GM18907 (cell line): ENCODE measurements around the gene PUS1.
A peak's percentile ranks its signal among the peaks of the same experiment; 100 is the strongest.

ENCODE experiments used
- ATAC-seq: cut with Tn5 transposase; IDR thresholded peaks from one replicate; pipeline ENCODE4 v1.9.1; 2021; ENCODE audit warnings: mild to moderate bottlenecking, moderate library complexity; ENCODE audit not compliant: unreplicated experiment

The PUS1 gene

DNA sequence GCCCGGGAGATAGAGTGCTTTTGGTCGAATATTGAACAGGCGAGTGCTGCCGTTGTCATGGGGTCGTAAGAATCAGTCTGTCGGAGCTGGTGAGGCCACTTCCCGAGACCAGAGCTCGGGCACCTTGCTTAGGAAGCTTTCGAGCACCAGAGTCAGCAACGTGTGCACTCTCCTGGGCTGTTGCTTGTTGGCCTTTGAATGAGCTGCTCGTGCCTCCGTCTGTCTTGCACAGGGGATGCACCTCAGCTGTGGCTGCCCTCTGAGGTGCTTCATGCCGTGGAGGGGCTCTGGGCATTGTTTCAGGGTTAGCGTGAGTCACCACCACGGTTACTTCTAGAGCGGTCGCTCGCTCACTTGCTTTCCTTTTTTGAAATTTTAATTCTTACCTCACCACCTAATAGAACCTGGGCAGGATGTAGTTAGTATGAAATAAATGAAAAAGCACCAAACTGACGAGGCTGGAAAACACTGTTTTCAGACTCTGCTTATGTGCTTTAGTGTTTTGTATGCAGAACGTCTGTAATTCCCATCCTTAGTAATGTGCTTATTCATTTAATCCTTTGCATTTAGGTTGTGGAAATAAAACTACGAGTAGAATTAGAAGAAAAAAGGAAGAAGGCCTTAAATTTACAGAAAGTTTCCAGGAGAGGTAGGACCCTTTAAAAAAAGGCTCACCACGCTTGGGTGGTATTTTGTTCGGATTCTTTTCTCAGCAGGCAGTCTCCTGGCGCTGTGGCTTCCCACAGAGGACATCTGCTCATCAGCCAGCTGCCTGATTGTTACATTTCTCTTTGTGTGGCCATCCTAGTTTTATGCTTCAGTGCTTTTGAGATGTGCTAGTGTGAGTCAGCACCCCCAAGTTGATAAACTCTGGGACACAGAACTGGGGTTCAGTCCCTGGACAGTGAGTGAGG lies 61.2 kb downstream of the PUS1 start:
- ATAC-seq = no peak

DNA sequence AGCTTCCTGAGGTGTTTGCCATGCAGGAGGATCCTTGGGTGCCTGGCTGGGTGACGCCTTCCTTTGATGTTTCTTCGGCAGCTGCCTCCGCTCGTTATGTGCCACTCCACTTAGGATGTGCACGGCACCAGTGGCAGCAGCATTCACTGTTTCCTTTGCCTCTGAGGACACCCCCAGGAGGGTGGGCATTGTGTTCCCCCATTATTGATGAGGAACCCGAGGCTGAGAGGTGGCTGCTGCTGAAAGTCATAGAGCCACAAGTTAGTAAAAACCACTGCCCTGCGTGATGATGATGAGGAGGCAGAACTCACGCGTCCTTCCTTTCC lies 61.9 kb downstream of the PUS1 start:
- ATAC-seq = no peak

DNA sequence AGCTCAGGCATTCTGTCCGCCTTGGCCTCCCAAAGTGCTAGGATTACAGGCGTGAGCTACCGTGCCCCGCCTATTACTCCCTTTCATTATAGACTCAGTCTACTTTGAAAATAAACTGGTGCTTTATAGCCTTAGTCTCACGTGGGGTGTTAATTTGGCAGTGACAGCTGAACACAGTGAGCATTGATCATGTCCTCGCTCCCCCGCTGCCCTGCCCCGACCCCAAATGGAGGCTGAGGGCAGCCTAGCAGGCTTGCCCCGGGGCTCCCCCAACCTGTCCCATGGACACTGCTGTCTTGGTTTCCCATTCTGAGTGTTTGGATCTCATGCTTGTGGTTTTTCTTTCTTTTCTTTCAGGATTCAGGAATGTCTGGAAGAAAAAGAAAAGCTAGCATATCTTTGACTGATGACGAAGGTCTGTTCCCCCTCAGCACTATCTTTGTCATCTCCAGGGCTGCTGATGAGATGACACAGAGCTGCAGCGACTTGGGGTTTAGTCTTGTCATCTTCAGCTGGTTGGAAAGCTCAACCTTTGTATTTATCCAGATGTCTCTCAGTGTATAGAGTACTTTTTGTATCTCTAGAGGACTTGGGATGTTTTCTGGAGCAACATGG lies 62.8 kb downstream of the PUS1 start:
- ATAC-seq = no peak

DNA sequence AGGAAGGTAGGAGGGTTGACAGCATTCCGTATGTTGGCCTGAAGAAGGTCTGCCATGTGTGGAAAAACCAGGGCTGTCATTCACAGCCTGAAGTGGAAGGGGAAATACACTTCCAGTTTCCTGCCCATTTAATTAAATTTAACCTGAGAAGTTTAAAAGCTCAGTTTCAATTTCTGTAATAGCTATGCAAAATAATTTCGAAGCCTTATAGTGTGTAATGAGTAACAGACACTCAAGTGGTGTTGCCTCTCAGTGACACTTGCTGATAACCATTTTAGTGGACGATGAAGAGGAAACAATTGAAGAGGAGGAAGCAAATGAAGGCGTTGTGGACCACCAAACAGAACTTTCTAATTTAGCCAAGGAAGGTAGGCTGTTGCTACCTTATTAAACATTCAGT lies 65.5 kb downstream of the PUS1 start:
- peak; percentile 80 for ATAC-seq
